ENCODE results near the gene GLIS1.
A peak's percentile ranks its signal among the peaks of the same experiment; 100 is the strongest.
"Not testable (repeated sequence)": the region's sequence is repeated elsewhere in the genome, so short reads cannot be mapped to it uniquely, and the experiment has no call there.

Gene GLIS1

GRCh38 chr1:53647915-53648314 is 91.0 kb downstream of the GLIS1 start:
- DNase-seq, result not testable (repeated sequence)

GRCh38 chr1:53646732-53647131 is 92.2 kb downstream of the GLIS1 start:
- no peak for DNase-seq

GRCh38 chr1:53645690-53646078 is 93.3 kb downstream of the GLIS1 start:
- DNase-seq, result no peak

GRCh38 chr1:53644909-53645689 is 93.9 kb downstream of the GLIS1 start:
- no peak for DNase-seq

GRCh38 chr1:53644496-53644895 is 94.5 kb downstream of the GLIS1 start:
- no peak for DNase-seq

- no peak for DNase-seq
Observed at GRCh38 chr1:53643881-53644390, 95.0 kb downstream of the GLIS1 start.

- peak; percentile 14 for DNase-seq
Observed at GRCh38 chr1:53643041-53643880, 95.7 kb downstream of the GLIS1 start.

GRCh38 chr1:53642607-53643006 is 96.4 kb downstream of the GLIS1 start:
- no peak for DNase-seq

- DNase-seq, result no peak
Observed at GRCh38 chr1:53642215-53642555, 96.8 kb downstream of the GLIS1 start.

GRCh38 chr1:53641481-53642214 is 97.3 kb downstream of the GLIS1 start:
- no peak for DNase-seq

GRCh38 chr1:53640701-53641075 is 98.3 kb downstream of the GLIS1 start:
- DNase-seq, result no peak

GRCh38 chr1:53639996-53640700 is 98.8 kb downstream of the GLIS1 start:
- DNase-seq, result no peak

GRCh38 chr1:53639251-53639763 is 99.7 kb downstream of the GLIS1 start:
- DNase-seq, result no peak

- no peak for DNase-seq
Observed at GRCh38 chr1:53638360-53639035, 100.5 kb downstream of the GLIS1 start.

- no peak for DNase-seq
Observed at GRCh38 chr1:53637511-53638359, 101.2 kb downstream of the GLIS1 start.

GRCh38 chr1:53636621-53637171 is 102.3 kb downstream of the GLIS1 start:
- no peak for DNase-seq

GRCh38 chr1:53634571-53634979 is 104.4 kb downstream of the GLIS1 start:
- no peak for DNase-seq

- no peak for DNase-seq
Observed at GRCh38 chr1:53633073-53633704, 105.8 kb downstream of the GLIS1 start.

GRCh38 chr1:53631622-53632310 is 107.2 kb downstream of the GLIS1 start:
- DNase-seq, result no peak
